IgD-negative memory B cell (primary cell): Measurements from ENCODE around the gene CCL23. TPM values are rescaled to one million over a fixed set of nuclear protein-coding genes. Genes with fewer than 3 reads are reported as not detected.
"Not testable (repeated sequence)": the region's sequence is repeated elsewhere in the genome, so short reads cannot be mapped to it uniquely, and the experiment has no call there.

Experiments
- H3K27ac Mint-ChIP-seq, 3 donors: one replicate each; pipeline ENCODE4 v1.8.0; 2020 to 2022; ENCODE audit warnings: mild to moderate bottlenecking in 3 of 3, mixed read lengths in 3 of 3, moderate library complexity in 1 of 3
- H3K27me3 Mint-ChIP-seq: one replicate; pipeline ENCODE4 v1.8.0; 2021; ENCODE audit warnings: mixed read lengths
- H3K36me3 Mint-ChIP-seq: one replicate; pipeline ENCODE4 v1.8.0; 2020; ENCODE audit warnings: mild to moderate bottlenecking, mixed read lengths
- H3K4me1 Mint-ChIP-seq, 3 donors: one replicate each; pipeline ENCODE4 v1.8.0; 2020 to 2022; ENCODE audit warnings: mixed read lengths in 3 of 3, mild to moderate bottlenecking in 1 of 3
- H3K4me3 Mint-ChIP-seq, 4 donors: one replicate each; pipeline ENCODE4 v1.8.0; 2020 to 2022; ENCODE audit warnings: mild to moderate bottlenecking in 4 of 4, mixed read lengths in 4 of 4, moderate library complexity in 3 of 4
- H3K9me3 Mint-ChIP-seq, 3 donors: one replicate each; pipeline ENCODE4 v1.8.0; 2020 to 2021; ENCODE audit warnings: mixed read lengths in 3 of 3, mild to moderate bottlenecking in 1 of 3
- polyA plus RNA-seq: library from polyadenylated mRNA; unstranded; fragments of 300-500 nt; fragmentation: Illumina TruSeq; gene quantifications from one replicate; pipeline ENCODE4 v1.2.3, GENCODE V29; 2021

CCL23 gene
- polyA plus RNA-seq, 1 donor from 2014 or later: not detected

- peaks cover 0 to 3% (median 0%) of the 10 kb centered on the region in 3 donors for H3K9me3 Mint-ChIP-seq
- H3K27ac Mint-ChIP-seq: no peak overlapping the region
- H3K4me1 Mint-ChIP-seq: peaks cover 0 to 3% (median 0%) of the 10 kb centered on the region in 3 donors
- H3K36me3 Mint-ChIP-seq: no peaks in the 10 kb centered on the region
- H3K27me3 Mint-ChIP-seq: peaks cover 9% of the 10 kb centered on the region
- H3K4me3 Mint-ChIP-seq: no peak overlapping the region
These were observed 6.5 kb upstream of the CCL23 start for GRCh38 chr17:36024106-36024869.

- peaks cover 0 to 3% (median 0%) of the 10 kb centered on the region in 3 donors for H3K9me3 Mint-ChIP-seq
- peaks cover 7% of the 10 kb centered on the region for H3K27me3 Mint-ChIP-seq
- no peak overlapping the region for H3K4me3 Mint-ChIP-seq
- peaks cover 5 to 16% (median 6%) of the 10 kb centered on the region in 3 donors for H3K4me1 Mint-ChIP-seq
- H3K36me3 Mint-ChIP-seq: no peaks in the 10 kb centered on the region
- H3K27ac Mint-ChIP-seq: no peak overlapping the region
These were observed 1.7 kb upstream of the CCL23 start for GRCh38 chr17:36019423-36019822.

GRCh38 chr17:36016555-36016954 is 1.2 kb downstream of the CCL23 start:
- Mint-ChIP-seq H3K9me3 (no peaks in the 10 kb centered on the region), H3K36me3 (no peaks in the 10 kb centered on the region), H3K4me3 (no peak overlapping the region), H3K27ac (no peak overlapping the region), H3K27me3 (peaks cover 11% of the 10 kb centered on the region), H3K4me1 (peaks cover 5 to 16% (median 6%) of the 10 kb centered on the region in 3 donors)

GRCh38 chr17:36015895-36016294 is 1.9 kb downstream of the CCL23 start:
- H3K27me3 Mint-ChIP-seq: peaks cover 18% of the 10 kb centered on the region
- not testable (repeated sequence) for H3K4me3 Mint-ChIP-seq

GRCh38 chr17:36014946-36015345 is 2.8 kb downstream of the CCL23 start:
- H3K4me1 Mint-ChIP-seq: peaks cover 5 to 13% (median 6%) of the 10 kb centered on the region in 3 donors

More at GRCh38 chr17:36015895-36016294, 1.9 kb downstream of the CCL23 start:
- peaks cover 5 to 16% (median 6%) of the 10 kb centered on the region in 3 donors for H3K4me1 Mint-ChIP-seq
- not testable (repeated sequence) for H3K27ac Mint-ChIP-seq, H3K36me3 Mint-ChIP-seq, H3K9me3 Mint-ChIP-seq

GRCh38 chr17:36011201-36011600 is 6.6 kb downstream of the CCL23 start:
- H3K4me3 Mint-ChIP-seq: peak overlapping the region in 1 of 4 donors; percentile 32
- peaks cover under 1 to 6% (median 1%) of the 10 kb centered on the region in 3 donors for H3K4me1 Mint-ChIP-seq
- peaks cover 3% of the 10 kb centered on the region for H3K36me3 Mint-ChIP-seq
- H3K27ac Mint-ChIP-seq: no peak overlapping the region
- H3K9me3 Mint-ChIP-seq: peaks cover 0 to 4% (median 0%) of the 10 kb centered on the region in 3 donors
- H3K27me3 Mint-ChIP-seq: peaks cover 16% of the 10 kb centered on the region

More at GRCh38 chr17:36014946-36015345, 2.8 kb downstream of the CCL23 start:
- H3K27me3 Mint-ChIP-seq: peaks cover 13% of the 10 kb centered on the region
- H3K4me3 Mint-ChIP-seq: no peak overlapping the region
- H3K9me3 Mint-ChIP-seq: peaks cover 0 to 4% (median 0%) of the 10 kb centered on the region in 3 donors
- peaks cover 3% of the 10 kb centered on the region for H3K36me3 Mint-ChIP-seq
- H3K27ac Mint-ChIP-seq: no peak overlapping the region

- Mint-ChIP-seq H3K27ac (no peak overlapping the region), H3K27me3 (peaks cover 16% of the 10 kb centered on the region), H3K36me3 (peaks cover 3% of the 10 kb centered on the region), H3K4me3 (peak overlapping the region in 1 of 4 donors; percentile 17), H3K4me1 (peaks cover 9 to 13% (median 10%) of the 10 kb centered on the region in 3 donors), H3K9me3 (peaks cover 0 to 4% (median 0%) of the 10 kb centered on the region in 3 donors)
These were observed 8.6 kb downstream of the CCL23 start for GRCh38 chr17:36008998-36009665.

- no peak overlapping the region for H3K4me3 Mint-ChIP-seq
- H3K27me3 Mint-ChIP-seq: peaks cover 17% of the 10 kb centered on the region
- H3K9me3 Mint-ChIP-seq: no peaks in the 10 kb centered on the region
- H3K27ac Mint-ChIP-seq: no peak overlapping the region
- H3K36me3 Mint-ChIP-seq: no peaks in the 10 kb centered on the region
- H3K4me1 Mint-ChIP-seq: peaks cover 9 to 13% (median 10%) of the 10 kb centered on the region in 3 donors
These were observed 13.1 kb downstream of the CCL23 start for GRCh38 chr17:36004594-36005108.

- Mint-ChIP-seq H3K36me3 (no peaks in the 10 kb centered on the region), H3K4me1 (peaks cover 7 to 10% (median 8%) of the 10 kb centered on the region in 3 donors), H3K4me3 (no peak overlapping the region), H3K9me3 (no peaks in the 10 kb centered on the region), H3K27me3 (peaks cover 17% of the 10 kb centered on the region), H3K27ac (no peak overlapping the region)
These were observed 15.1 kb downstream of the CCL23 start for GRCh38 chr17:36002631-36003030.

GRCh38 chr17:36001862-36002603 is 15.7 kb downstream of the CCL23 start:
- Mint-ChIP-seq H3K36me3 (no peaks in the 10 kb centered on the region), H3K27ac (no peak overlapping the region), H3K9me3 (no peaks in the 10 kb centered on the region), H3K4me1 (peaks cover 8 to 13% (median 11%) of the 10 kb centered on the region in 3 donors), H3K27me3 (peaks cover 20% of the 10 kb centered on the region), H3K4me3 (no peak overlapping the region)

GRCh38 chr17:36001110-36001771 is 16.5 kb downstream of the CCL23 start, which contains the start of gene CCL15:
TSS of gene CCL15 (minus strand) at chr17:36001553. CDS start at chr17:36001492, 61 bp downstream.
- Mint-ChIP-seq H3K27me3 (peaks cover 26% of the 10 kb centered on the region), H3K4me1 (peaks cover 13 to 17% (median 16%) of the 10 kb centered on the region in 3 donors), H3K4me3 (no peak within 1 kb of the TSS), H3K36me3 (no peaks in the 10 kb centered on the region), H3K9me3 (no peaks in the 10 kb centered on the region), H3K27ac (no peak within 1 kb of the TSS)

- H3K9me3 Mint-ChIP-seq: no peaks in the 10 kb centered on the region
- H3K27me3 Mint-ChIP-seq: peaks cover 27% of the 10 kb centered on the region
- no peak overlapping the region for H3K27ac Mint-ChIP-seq
- no peaks in the 10 kb centered on the region for H3K36me3 Mint-ChIP-seq
- no peak overlapping the region for H3K4me3 Mint-ChIP-seq
- H3K4me1 Mint-ChIP-seq: peaks cover 13 to 18% (median 18%) of the 10 kb centered on the region in 3 donors
These were observed 17.1 kb downstream of the CCL23 start for GRCh38 chr17:36000732-36001109.

- Mint-ChIP-seq H3K9me3 (no peaks in the 10 kb centered on the region), H3K27ac (no peak overlapping the region), H3K4me3 (no peak overlapping the region), H3K4me1 (peaks cover 7 to 24% (median 16%) of the 10 kb centered on the region in 3 donors), H3K36me3 (no peaks in the 10 kb centered on the region), H3K27me3 (peaks cover 27% of the 10 kb centered on the region)
These were observed 19.0 kb downstream of the CCL23 start for GRCh38 chr17:35998756-35999155.

- Mint-ChIP-seq H3K4me3 (no peak overlapping the region), H3K9me3 (no peaks in the 10 kb centered on the region), H3K27ac (no peak overlapping the region), H3K27me3 (peaks cover 27% of the 10 kb centered on the region), H3K36me3 (no peaks in the 10 kb centered on the region), H3K4me1 (peaks cover 7 to 24% (median 16%) of the 10 kb centered on the region in 3 donors)
These were observed 19.7 kb downstream of the CCL23 start for GRCh38 chr17:35998018-35998545.
